ENCODE measurements around the gene NNAT.
"Not testable (repeated sequence)": the region's sequence is repeated elsewhere in the genome, so short reads cannot be mapped to it uniquely, and the experiment has no call there.

- TF ChIP-seq CTCF, POLR2A (IDR thresholded peaks at IDR 0.05): not testable (repeated sequence)
These were observed 29.3 kb downstream of the NNAT start for GRCh38 chr20:37550101-37550920.

Measured in uterus (tissue), 2 donors.